GM18870 (cell line): ENCODE data around the gene TMEM140.

ENCODE experiments used
- ATAC-seq: cut with Tn5 transposase; IDR thresholded peaks from one replicate; pipeline ENCODE4 v1.9.1; 2021; ENCODE audit warnings: moderate library complexity; ENCODE audit not compliant: unreplicated experiment

TMEM140 gene

DNA sequence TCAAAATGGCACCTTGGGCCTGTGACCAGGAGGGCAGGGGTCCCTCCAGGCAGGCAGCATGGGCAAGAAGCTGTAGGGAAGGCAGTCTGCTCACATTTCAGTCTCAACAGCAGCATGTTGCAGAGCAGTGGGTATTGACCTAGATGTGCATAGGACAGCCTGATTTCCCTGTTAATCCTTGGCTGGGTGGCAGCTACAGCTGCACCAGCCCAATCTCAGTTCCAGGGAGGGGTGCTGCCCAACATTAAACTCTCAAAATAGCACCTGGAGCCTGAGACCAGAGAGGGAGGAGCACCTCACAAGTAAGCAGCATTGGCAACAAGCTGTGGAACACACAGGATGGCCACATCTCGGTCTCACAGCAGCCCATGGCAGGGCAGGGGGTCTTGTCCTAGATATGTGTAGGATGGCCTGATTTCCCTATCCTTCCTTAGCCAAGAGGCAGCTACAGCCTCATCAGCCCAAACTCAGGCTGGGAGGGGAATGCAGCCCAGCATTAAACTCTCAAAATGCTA, 10.3 kb downstream of the TMEM140 start:
- ATAC-seq = no peak

DNA sequence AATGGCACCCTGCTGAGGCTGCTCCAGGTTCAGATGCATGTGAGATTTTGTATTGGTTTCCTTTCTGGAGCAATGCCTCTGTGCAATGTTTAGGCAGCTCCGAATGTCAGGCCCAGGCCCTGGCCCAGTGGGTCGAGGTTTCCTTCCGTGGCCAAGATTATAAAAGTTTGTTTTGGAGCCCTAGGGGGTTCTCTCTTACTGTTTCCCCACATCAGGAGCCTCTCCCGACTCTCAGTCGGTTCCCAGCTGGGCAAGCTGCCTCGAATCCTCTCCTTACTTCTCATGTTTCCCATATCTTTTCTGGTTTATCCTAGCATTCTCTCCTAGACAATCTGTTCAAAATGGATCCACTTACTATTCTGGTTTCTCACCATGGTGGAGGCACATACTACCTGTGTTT, 11.0 kb downstream of the TMEM140 start:
- ATAC-seq = no peak

DNA sequence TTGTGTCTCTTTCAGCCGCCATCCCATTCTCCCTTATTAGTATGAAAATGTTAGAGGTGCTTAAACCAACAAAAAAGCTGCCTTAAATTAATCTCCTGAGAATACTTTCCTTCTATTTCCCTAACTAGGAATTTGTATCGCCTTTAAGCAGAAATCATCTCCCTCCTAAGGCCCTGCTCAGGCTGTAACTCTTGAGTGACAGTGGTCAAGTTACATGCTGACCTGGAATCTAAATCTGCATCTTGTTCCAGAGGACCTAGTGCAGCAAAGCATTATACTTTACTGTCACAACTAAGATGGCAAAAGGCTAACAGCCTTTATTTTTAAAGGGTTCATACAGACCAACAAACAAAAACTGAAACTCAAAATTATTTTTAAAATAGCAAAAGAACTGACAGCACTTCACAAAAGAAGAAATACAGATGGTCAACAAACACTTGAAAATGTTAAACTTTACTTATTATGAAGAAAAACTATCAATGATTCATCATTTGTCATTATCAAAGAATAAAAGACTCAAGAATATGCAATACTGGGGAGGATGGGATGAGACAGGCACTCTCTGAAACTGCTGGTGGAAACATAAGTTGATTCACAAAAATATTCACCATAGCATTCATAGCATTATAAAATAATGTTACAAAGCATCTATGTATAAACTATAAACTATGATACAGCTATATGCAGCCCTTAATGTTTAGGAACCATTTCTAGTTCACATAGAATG, 11.7 kb downstream of the TMEM140 start:
- no peak for ATAC-seq

DNA sequence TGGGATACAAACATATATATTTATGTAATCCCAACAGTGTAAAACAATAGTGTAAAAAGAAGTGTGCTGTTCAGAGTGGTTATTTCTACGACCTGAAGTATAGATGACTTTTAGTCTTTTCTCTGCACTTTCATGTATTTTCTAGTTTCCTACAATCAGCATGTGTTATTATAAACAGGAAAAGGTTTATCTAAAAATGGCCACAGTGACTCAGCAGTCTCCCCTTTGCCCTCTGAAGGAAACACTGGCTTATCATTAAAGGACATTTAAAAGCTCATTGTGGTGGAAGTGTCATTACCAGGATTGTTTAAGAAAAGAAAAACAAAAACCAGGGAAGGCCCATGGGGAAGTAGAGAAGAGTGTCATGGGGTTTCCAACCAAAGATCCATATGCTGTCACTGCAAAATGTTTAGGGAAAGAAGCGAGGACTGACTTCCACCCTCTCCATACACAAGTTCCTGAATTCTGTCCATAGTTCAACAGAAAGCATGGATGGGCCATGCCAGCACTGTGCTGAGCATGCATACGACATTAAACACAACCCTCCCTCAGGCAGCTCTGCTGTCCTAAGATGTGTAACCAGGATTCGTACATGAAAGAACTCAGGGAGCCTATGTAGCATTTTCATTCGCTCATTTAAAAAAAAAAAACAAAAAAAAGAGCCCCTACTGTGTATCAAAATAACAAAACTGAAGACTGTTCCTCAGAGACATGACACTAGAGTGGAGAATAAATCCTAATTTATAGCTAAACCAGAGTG, 12.4 kb downstream of the TMEM140 start:
- ATAC-seq = no peak

DNA sequence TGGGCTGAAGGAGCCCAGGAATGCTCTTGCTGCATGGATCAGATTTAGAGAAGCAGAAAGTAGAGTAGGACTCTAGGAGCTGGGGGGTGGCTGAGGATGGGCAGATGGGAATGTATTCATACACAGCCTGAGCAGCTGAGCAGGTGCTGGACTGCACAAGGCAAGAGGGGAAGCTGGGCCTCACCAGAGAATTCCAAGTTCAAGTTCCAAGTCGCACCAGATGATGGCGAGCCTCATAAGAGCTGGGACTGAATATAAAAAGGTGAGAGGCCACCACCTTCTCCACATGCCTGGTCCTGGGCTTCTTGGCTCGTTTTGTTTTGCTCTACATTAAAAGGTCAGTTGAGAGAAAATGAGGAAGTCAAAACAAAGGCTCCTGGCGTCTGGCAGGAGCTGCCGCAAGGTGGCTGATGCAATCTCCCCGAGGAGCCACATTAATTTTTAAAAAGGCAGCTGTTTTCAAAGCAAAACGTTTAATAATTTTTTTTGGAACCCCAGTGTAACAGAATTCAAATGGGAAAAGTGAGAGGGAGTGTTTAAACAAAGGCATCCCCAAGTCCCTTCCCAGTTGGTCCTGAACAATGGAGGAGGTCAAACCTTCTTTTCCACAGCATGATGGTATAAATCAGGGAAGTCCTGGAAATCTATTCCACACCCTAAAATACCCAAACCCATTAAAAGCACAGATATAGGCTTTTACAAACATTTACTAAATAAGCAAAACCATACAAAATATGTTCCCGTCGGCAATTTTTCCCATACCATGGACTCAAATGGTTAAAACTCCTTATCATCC, 13.2 kb downstream of the TMEM140 start:
- ATAC-seq = no peak

DNA sequence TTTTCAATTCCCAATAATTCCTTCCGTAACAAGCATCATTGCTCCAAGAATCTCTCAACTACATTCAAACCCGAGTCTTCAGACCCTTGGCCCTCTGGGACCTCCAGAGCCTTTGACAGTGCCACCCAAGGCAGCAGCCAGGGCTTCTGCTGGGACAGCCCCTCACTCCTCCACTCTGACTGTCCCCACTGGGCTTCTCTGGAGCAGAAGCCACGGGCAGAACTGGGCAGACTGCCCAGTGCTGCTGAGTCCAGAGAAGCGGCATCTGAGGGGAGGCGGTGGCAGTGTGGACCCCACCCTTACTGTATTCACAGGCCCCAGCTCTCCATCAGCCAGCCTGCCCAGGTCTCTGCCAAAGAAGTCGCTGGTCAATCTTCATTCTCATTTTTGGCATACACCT, 13.8 kb downstream of the TMEM140 start:
- no peak for ATAC-seq

DNA sequence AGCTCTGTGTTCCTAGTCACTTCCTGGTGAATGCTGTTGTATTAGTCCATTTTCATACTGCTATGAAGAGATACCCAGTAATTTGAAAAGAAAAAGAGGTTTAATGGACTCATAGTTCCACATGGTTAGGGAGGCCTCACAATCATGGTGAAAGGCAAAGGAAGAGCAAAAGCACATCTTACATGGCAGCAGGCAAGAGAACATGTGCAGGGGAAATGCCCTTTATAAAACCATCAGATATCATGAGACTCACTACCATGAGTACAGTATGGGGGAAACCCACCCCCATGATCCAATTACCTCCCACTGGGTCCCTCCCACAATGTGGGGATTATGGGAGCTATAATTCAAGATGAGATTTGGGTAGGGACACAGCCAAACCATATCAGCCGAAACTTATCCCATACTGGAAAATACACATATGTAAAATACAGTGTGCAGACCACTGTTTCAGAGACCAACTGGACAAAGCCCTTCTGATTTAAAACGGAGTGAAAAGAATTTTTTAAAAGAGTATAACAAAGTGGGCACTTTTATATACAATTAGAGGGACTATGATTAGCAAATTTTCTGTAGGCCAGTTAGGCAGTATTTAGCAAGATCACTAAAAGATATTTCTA, 14.6 kb downstream of the TMEM140 start:
- ATAC-seq = no peak

DNA sequence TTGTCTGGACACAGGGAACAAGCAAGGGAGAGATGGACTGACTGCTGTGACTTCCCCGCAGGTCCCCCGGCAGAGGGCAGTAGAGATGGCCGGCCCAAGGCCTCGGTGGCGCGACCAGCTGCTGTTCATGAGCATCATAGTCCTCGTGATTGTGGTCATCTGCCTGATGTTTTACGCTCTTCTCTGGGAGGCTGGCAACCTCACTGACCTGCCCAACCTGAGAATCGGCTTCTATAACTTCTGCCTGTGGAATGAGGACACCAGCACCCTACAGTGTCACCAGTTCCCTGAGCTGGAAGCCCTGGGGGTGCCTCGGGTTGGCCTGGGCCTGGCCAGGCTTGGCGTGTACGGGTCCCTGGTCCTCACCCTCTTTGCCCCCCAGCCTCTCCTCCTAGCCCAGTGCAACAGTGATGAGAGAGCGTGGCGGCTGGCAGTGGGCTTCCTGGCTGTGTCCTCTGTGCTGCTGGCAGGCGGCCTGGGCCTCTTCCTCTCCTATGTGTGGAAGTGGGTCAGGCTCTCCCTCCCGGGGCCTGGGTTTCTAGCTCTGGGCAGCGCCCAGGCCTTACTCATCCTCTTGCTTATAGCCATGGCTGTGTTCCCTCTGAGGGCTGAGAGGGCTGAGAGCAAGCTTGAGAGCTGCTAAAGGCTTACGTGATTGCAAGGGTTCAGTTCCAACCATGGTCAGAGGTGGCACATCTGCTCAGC, 16.6 kb downstream of the TMEM140 start:
- ATAC-seq = no peak

DNA sequence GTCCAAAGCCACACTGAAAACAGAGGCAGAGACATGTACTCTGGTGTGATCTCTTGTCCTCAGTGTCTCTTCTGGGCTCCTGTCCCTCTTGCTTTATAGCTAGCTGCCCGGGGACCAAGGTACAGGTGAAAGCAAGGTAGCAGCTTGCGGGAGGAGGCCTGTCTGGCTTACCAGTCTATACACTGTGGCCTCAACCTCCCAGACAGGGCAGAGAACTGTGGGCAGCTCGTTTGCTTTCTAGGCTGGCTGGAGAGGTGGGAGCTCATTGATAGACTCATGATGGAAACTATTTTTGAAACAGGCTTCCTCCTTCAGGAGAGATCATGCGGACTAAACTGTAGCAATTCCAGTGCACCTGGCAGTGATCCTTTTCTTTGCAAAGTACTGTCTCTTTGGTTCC, 18.0 kb downstream of the TMEM140 start:
- ATAC-seq = no peak

DNA sequence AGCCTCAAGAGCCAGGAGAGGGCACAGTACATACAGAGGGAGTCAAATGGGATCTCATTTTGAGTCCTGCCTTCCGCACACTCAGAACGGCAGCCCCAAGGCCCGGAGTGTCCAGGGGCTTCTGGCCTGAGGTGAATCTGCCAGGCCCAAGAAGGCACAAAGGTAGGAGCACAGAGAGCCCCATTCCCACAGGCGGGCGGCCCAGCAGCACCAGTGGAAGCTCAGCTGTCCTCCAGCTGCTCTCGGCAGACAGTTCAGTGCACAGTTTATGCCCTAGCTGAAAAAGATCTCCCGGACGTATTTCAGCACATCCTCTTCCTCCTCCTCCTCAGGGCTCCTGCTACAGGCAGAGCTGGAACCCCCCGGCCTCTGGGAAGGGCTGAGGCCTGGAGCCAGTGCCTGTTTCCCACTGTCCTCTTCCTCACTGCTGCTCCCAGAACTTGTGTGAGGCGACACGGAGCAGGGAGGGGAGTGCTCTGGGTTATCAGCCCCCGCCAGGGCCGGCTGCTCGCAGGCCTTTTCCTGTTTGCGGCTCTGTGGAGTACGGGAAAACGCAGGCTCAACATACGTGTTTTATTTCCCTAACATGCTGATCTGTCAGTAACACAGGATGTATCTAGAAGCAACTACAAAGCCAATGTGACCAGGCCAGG, 18.6 kb downstream of the TMEM140 start:
- ATAC-seq = no peak

DNA sequence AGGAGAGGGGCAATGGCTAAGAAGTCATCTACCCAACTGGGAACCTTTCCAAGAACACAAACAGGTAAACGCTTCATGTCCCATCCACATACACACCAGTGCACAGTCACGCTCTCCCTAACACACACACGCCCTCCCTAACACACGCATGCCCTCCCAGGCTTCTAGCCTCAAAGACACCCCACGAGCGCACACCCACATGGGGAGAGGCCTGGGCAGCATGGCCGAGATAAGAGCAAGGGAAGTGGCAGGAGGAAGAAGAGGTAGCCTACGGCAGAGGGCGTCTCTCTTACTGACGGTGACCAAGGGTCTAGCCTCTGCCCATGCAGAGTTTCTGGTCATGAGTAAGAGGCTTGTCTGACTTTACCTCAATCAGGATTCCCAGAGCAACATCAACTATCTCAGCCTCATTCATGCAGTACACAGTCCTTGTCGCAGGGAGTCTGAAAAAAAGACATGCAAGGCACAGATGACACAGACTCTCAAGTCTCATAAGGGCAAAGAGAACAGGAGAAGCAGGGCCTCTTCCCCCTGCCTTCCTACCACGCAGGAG, 19.6 kb downstream of the TMEM140 start:
- ATAC-seq = no peak

DNA sequence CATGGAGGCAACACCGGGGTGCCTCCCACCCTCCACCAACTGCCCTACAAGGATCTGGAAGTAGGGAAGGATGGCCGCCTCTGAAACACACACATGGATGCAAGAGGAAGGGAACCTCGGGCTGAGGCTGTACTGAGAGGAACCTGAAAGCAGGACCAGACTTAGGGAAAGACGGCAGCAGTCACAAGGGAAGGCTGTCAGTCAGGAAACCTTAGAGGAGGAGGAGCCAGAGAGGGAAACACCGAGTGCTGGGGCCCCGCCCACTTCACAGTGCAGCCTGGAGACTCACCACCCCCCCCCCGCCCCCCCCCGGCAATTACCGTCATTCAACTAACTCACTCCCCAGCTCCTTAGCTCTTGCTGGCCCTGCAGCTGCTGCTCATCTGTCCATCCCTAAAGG, 20.1 kb downstream of the TMEM140 start:
- no peak for ATAC-seq

DNA sequence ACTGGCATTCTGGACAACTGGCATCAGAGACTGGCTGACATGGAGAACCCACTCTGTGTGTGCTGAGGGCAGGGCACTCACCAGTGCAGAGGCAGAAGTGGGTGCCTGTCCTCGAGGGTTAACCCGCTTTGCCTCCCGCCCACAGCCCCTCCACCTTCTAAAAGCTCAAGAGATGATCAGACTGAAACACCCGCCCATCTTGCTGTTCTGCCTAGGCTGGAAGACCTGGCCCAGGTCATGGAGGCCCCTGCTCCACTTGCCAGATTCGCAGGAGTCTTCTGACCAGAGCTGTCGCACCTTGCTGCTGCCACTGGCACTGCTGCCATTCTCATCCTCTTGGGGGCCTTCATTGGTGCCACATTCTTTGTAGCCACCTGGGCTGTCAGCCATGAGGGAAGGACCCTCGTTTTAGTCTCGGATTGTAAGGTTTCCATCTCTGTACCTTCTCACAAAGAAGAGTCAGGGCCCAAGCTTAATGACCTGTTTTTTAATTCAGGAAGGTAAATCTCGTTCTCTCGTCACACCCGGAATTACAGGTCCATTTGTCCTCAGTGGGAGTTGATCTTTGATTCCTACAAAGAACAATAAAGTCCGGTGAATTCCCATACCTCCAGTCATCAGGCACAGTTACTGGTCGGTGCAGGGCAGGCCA, 20.7 kb downstream of the TMEM140 start:
- ATAC-seq = no peak

DNA sequence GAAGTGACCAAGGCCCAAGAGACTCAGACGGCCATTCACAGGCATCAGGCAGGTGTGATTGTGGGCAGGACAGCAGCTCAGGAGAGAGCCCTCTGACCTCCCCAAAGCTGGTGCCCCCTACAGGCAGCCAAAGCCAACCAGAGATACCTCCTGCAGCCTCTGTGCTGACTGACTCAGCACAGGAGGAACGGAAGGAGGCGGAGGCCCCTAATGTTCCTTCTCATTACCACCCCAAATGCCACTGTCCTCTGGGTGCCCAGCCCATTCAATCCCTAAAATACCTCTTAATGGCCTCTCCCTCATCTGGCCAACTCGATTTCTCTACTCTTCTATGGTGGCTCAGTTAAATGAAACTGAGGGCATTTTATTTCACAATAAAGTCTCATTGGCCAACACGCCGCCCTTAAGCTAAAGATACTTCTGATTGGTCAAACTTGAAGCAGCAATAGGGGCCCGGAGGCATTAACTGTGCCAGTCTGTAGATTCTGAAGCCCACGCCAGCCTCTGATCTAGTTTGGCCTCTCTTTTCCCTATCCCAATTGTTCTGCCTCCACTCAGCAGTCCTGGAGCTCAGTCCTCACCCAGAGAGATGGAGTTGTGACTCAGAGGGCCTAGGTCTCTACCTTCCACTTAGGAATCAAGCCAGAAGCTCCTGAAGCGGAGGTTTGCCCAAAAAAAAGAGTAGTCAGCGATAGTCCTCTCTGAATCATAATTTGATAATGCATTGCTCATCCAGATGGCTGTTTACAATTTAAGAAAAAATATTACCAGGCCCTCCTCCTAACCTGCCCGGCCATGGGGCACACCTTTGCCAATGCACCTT, 21.5 kb downstream of the TMEM140 start:
- peak; percentile 40 for ATAC-seq

DNA sequence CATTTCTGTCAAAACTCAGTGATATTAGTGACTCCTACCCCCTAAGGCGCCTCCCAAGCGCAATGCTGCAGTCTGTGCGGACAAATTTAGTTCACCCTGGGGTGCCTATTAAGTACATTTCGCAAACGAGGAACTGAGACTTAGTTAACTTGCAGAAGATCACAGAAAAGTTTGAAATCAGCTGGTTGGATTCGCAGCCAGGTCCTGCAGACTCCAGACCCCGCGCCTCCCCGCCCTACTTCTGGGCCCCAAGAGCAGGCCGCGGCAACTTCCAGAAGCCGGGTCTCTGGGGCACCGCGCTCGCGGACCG, 22.0 kb downstream of the TMEM140 start:
- no peak for ATAC-seq

DNA sequence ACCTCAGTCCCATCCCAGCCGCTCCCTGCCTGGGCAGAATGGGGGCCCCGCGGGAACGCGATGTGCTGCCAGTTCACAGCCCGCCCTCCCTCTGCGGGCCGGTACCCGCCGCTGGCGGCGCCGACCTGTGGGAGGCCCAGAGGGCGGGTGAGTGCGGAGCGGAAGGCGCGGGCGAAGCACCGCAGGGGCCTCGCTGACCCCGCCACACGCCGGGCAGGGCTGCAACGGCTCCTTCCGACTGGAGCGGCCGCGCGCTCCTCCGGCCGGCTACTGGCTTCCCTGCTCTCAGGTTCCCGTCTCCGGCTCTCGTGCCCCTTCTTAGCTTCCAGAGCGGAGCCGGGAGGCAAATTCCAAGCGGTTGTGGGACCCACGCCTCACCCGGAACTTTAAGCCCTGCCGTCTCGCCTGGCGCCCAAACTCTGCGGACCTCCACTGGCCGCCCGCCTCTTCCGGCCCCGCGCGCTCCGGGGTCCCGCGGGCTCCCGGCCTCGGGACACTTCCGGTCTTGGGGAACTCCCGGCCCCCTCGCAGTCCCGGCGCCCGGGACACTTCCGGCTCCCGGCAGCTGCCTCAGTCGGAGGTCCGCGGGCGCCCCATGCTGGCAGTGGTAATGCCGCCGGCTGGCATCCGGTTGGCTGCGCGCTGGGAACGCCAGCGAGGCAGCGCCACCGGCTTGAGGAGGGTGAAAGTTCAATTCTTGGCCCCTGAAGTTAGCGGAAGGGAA, 22.6 kb downstream of the TMEM140 start, which contains the start of gene CYREN:
CYREN (minus strand) TSS at position 434 of the 724 bp plus-strand sequence. CDS start 1,785 bp downstream, outside the sequence.
- ATAC-seq = peak; percentile 56

DNA sequence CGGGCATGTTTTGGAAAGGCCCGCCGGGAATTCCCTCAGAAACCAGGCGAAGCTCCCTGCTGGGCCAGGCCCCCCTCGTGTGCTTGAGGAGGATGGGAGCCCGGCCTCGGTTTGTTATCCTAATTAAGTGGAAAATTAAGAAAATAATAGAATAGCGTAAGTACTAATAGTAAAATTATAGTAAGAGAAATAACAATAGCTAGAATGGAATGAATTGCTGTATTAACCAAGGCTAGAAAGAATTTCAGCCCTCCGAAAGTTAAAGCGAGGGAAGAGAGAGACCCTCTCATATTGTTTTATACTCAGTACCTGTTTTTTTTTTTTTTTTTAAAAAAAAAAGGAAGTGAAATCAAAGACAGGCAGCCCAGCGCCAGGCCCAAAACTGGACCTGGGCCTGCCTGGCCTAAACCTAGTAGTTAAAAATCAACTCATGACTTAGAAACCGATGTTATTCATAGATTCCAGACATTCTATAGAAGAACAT, 23.2 kb downstream of the TMEM140 start:
- peak; percentile 43 for ATAC-seq
